Stimulated activated naive B cell treated with anti-CD40 and anti-IgM and Interleukin-4, amounts not matched to agents 10 μg/mL and 1 μg/mL and 100 μg/mL, for 72 hours (primary cell): ENCODE results near the gene SCAMP5.

ENCODE experiments used
- ATAC-seq, 2 donors: fragments of 150-1000 bp; cut with Tn5 transposase; replicated peaks; 2 replicates each; pipeline ENCODE4 v1.10.0; 2021; ENCODE audit warnings: moderate library complexity in 1 of 2
- DNase-seq: peaks from one replicate; pipeline ENCODE4 v3.0.0; 2021
- H3K27ac Mint-ChIP-seq: one replicate; pipeline ENCODE4 v1.8.0; 2022; ENCODE audit warnings: mild to moderate bottlenecking, mixed read lengths
- H3K27me3 Mint-ChIP-seq, 2 donors: one replicate each; pipeline ENCODE4 v1.8.0; 2022; ENCODE audit warnings: mixed read lengths in 2 of 2
- H3K36me3 Mint-ChIP-seq, 2 donors: one replicate each; pipeline ENCODE4 v1.8.0; 2022; ENCODE audit warnings: mixed read lengths in 2 of 2, mild to moderate bottlenecking in 1 of 2
- H3K4me1 Mint-ChIP-seq, 2 donors: one replicate each; pipeline ENCODE4 v1.8.0; 2022; ENCODE audit warnings: mixed read lengths in 2 of 2, mild to moderate bottlenecking in 1 of 2
- H3K4me3 Mint-ChIP-seq, 2 donors: one replicate each; pipeline ENCODE4 v1.8.0; 2022; ENCODE audit warnings: mild to moderate bottlenecking in 2 of 2, mixed read lengths in 2 of 2, moderate library complexity in 1 of 2
- H3K9me3 Mint-ChIP-seq, 2 donors: one replicate each; pipeline ENCODE4 v1.8.0; 2022; ENCODE audit warnings: mixed read lengths in 2 of 2, mild to moderate bottlenecking in 1 of 2

Gene SCAMP5

GRCh38 chr15:75022783-75023180 lies 27.4 kb downstream of the SCAMP5 start:
- peaks cover 9 to 34% of the 10 kb centered on the region in 2 donors for H3K4me1 Mint-ChIP-seq
- peak overlapping the region; percentile 19 to 98 for H3K4me3 Mint-ChIP-seq
- peaks cover 2 to 20% of the 10 kb centered on the region in 2 donors for H3K36me3 Mint-ChIP-seq
- ATAC-seq (no peak), DNase-seq (no peak)
- no peaks in the 10 kb centered on the region for H3K9me3 Mint-ChIP-seq
- H3K27me3 Mint-ChIP-seq, result peaks cover 41 to 48% of the 10 kb centered on the region in 2 donors
- H3K27ac Mint-ChIP-seq, result no peak overlapping the region

DNA sequence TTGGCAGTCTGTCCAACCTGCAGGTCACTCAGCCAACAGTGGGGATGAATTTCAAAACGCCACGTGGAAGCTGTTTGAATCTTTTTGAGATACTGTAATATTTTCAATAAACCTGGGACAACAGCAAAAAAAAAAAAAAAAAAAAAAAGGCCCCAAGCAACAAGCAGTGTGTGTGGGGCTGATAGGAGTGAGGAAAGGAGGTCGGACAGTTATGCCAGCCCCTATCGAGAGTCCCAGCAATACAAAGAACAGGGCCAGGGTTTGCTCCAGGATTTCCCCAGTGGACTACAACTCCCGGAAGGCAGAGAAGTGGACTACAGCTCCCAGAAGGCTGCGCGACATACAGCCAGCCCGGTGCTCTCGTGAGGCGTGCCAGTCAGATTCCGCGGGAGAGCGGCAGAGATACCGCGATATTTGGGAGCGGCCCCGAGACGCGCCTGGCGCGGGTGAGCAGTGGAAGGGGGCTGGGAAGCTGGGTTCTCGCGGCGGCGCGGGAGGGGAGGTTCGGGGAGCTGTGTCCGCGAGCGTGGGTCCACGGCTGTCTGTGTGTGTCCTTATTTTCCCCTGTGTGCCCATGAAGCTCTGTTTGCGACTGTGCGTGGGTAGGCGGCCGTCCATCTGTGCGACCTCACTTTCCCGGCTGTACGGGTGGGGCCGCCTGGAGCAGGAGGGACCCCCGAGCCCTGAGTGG lies 28.0 kb downstream of the SCAMP5 start, which contains the start of gene PPCDC:
Gene PPCDC, plus strand, starts transcription at position 410 of the 691 bp plus-strand sequence. CDS start 4,729 bp downstream, outside the sequence.
- H3K4me3 Mint-ChIP-seq, result peak within 1 kb of the TSS; percentile 95 to 98
- ATAC-seq (peak; percentile 100), DNase-seq (peak; percentile 95)
- H3K9me3 Mint-ChIP-seq, result no peaks in the 10 kb centered on the region
- H3K4me1 Mint-ChIP-seq, result peaks cover 7 to 34% of the 10 kb centered on the region in 2 donors
- H3K27me3 Mint-ChIP-seq, result peaks cover 40 to 46% of the 10 kb centered on the region in 2 donors
- H3K27ac Mint-ChIP-seq, result peak within 1 kb of the TSS; percentile 95
- peaks cover 2 to 23% of the 10 kb centered on the region in 2 donors for H3K36me3 Mint-ChIP-seq

DNA sequence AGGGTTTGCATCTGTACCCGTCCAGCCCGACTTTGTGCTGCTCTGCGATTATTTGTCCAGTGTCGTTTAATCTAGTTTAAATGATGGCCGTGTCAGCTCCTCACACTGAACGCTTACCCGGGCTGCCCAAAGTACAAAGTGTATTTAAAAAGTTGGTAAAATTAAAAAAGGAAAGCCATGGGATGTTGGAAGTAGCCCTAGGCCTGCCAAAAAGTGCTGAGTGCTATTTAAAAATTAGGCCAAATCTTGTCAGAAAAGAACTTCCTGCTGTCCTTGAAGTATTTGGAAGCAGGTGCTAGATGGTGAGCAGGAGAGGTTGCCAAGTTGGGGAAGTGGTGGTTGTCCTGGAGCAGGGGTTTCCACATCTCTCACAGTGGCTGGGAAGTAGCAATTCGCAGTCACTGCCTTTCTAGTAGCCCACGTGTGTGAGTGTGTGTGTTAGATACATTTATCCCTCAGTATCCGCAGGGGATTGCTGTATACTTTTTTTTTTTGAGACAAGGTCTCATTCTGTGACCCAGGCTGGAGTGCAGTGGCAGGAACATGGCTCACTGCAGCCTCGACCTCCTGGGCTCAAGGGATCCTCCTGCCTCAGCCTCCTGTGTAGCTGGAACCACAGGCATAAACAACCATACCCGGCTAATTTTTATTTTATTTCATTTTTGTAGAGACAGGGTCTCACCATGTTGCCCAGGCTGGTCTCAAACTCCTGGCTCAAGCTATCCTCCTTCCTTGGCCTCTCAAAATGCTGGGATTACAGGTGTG lies 28.7 kb downstream of the SCAMP5 start:
- Mint-ChIP-seq H3K27me3 (peaks cover 33 to 40% of the 10 kb centered on the region in 2 donors), H3K36me3 (peaks cover 3 to 29% of the 10 kb centered on the region in 2 donors), H3K9me3 (no peaks in the 10 kb centered on the region), H3K27ac (peak overlapping the region; percentile 95), H3K4me3 (peak overlapping the region; percentile 95 to 98), H3K4me1 (peaks cover 4 to 31% of the 10 kb centered on the region in 2 donors)
- peak; percentile 28 to 34 for ATAC-seq
- no peak for DNase-seq

- no peak overlapping the region for H3K27ac Mint-ChIP-seq
- ATAC-seq, result no peak
- H3K27me3 Mint-ChIP-seq, result peaks cover 23 to 30% of the 10 kb centered on the region in 2 donors
- peaks cover 9 to 34% of the 10 kb centered on the region in 2 donors for H3K36me3 Mint-ChIP-seq
- H3K9me3 Mint-ChIP-seq, result no peaks in the 10 kb centered on the region
- H3K4me3 Mint-ChIP-seq, result peak overlapping the region; percentile 55 to 95
- H3K4me1 Mint-ChIP-seq, result peaks cover 9 to 32% of the 10 kb centered on the region in 2 donors
- no peak for DNase-seq
These were observed 29.7 kb downstream of the SCAMP5 start for GRCh38 chr15:75025107-75025506.

DNA sequence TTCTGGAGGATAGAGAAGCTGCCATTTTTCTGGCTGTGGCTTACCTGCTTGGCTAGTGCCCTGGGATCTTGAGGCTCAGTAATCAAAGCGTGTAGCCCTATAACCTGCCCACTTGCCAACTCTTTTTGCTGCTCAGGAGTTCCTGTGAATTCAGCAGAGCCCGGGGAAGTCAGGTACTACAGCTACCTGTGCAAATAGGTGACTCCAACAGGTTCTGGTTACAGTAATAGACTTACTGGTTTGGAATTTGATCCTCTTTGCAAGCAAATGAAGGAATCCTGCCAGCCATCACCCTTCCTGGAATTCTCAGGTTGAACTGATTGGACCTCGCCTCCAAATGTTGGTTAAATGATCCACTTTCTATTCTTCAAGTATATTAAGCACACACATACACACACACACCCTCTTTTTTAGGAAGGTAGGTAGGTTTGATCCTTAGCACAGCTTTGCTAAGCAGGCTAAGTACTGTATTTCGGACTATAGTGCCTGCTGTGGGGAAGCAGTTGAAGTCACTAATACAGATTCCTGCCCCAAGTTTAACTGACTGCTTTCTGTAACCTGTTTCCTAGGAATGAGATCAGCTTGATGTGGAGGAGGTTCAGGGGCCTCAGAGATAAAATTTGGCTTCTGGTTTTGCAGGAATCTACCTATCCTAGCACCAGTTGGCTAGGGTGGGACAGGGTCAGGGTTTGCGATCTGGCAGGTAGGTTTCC lies 30.3 kb downstream of the SCAMP5 start:
- H3K27ac Mint-ChIP-seq, result no peak overlapping the region
- no peak for ATAC-seq

DNA sequence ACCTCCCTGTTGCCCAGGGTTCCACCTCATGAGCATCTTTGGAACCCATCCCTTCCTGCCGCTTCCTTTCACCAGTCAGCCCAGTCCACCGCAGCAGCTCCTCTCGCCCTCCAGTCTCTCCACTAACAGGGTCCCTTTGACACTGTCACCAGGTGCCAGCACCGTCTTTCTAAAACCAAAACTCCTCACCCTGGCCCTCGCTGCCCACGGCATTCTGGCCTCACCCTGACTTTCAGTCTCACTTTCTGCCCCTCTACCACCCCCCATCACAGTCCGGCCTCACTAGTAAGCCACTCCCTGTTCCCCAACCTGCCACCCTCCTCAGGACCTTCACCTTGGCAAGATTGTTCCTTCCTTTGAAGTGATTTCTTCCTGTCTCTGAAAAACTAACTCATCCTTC lies 32.2 kb downstream of the SCAMP5 start:
- no peak overlapping the region for H3K27ac Mint-ChIP-seq

More for the DNA sequence above, 30.3 kb downstream of the SCAMP5 start:
- DNase-seq, result no peak
- Mint-ChIP-seq H3K4me1 (peaks cover 14 to 37% of the 10 kb centered on the region in 2 donors), H3K36me3 (peaks cover 12 to 39% of the 10 kb centered on the region in 2 donors), H3K9me3 (no peaks in the 10 kb centered on the region), H3K4me3 (no peak overlapping the region), H3K27me3 (peaks cover 19 to 24% of the 10 kb centered on the region in 2 donors)

GRCh38 chr15:75028991-75029377 lies 33.6 kb downstream of the SCAMP5 start:
- Mint-ChIP-seq H3K27me3 (peaks cover 10% of the 10 kb centered on the region in 2 donors), H3K27ac (peak overlapping the region; percentile 75), H3K36me3 (peaks cover 18 to 54% of the 10 kb centered on the region in 2 donors), H3K4me1 (peaks cover 31 to 56% of the 10 kb centered on the region in 2 donors), H3K9me3 (no peaks in the 10 kb centered on the region), H3K4me3 (no peak overlapping the region)
- DNase-seq, result no peak
- peak; percentile 13 to 17 for ATAC-seq

More for the DNA sequence above, 32.2 kb downstream of the SCAMP5 start:
- Mint-ChIP-seq H3K4me3 (no peak overlapping the region), H3K27me3 (peaks cover 6 to 10% of the 10 kb centered on the region in 2 donors), H3K4me1 (peaks cover 24 to 55% of the 10 kb centered on the region in 2 donors), H3K36me3 (peaks cover 15 to 49% of the 10 kb centered on the region in 2 donors), H3K9me3 (no peaks in the 10 kb centered on the region)
- ATAC-seq, result no peak
- no peak for DNase-seq

- DNase-seq (peak; percentile 78), ATAC-seq (peak; percentile 86 to 90)
- Mint-ChIP-seq H3K27me3 (peaks cover 10% of the 10 kb centered on the region in 2 donors), H3K36me3 (peaks cover 18 to 55% of the 10 kb centered on the region in 2 donors), H3K4me1 (peaks cover 34 to 56% of the 10 kb centered on the region in 2 donors), H3K27ac (peak overlapping the region; percentile 75), H3K4me3 (peak overlapping the region; percentile 71 to 75), H3K9me3 (no peaks in the 10 kb centered on the region)
These were observed 34.1 kb downstream of the SCAMP5 start for GRCh38 chr15:75029378-75030022.

- Mint-ChIP-seq H3K4me1 (peaks cover 36 to 53% of the 10 kb centered on the region in 2 donors), H3K27ac (peak overlapping the region; percentile 31), H3K4me3 (no peak overlapping the region), H3K9me3 (no peaks in the 10 kb centered on the region), H3K36me3 (peaks cover 19 to 55% of the 10 kb centered on the region in 2 donors), H3K27me3 (peaks cover 10% of the 10 kb centered on the region in 2 donors)
- DNase-seq (no peak), ATAC-seq (no peak)
These were observed 34.7 kb downstream of the SCAMP5 start for GRCh38 chr15:75030023-75030413.

DNA sequence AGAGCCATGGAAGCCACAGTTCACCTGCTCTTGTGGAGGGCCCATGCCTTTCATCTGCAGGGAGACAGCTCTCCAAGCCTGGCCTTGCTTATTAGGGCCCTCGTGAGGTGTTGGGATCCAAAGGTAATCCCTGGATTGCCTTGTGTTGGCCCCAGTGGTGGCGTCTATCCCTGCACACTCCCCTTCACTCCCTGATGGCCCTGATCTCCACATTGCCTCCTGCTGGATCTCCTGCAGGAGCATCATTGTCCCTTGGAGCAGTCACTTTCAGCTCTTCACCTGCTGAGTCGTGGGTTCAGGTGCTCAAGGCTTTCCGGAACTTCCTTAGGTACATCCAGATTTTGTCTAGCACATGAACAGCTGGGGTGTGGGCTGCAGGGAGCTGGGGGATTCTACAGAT lies 35.1 kb downstream of the SCAMP5 start:
- H3K27ac Mint-ChIP-seq, result peak overlapping the region; percentile 31
- H3K4me1 Mint-ChIP-seq, result peaks cover 36 to 49% of the 10 kb centered on the region in 2 donors
- no peak overlapping the region for H3K4me3 Mint-ChIP-seq

GRCh38 chr15:75031848-75032247 lies 36.5 kb downstream of the SCAMP5 start:
- H3K27me3 Mint-ChIP-seq, result peaks cover 10% of the 10 kb centered on the region in 2 donors
- DNase-seq, result no peak
- H3K4me1 Mint-ChIP-seq, result peaks cover 38 to 48% of the 10 kb centered on the region in 2 donors
- peak overlapping the region; percentile 20 for H3K27ac Mint-ChIP-seq
- H3K4me3 Mint-ChIP-seq, result no peak overlapping the region
- H3K36me3 Mint-ChIP-seq, result peaks cover 26 to 54% of the 10 kb centered on the region in 2 donors
- ATAC-seq, result no peak
- no peaks in the 10 kb centered on the region for H3K9me3 Mint-ChIP-seq

More for the DNA sequence above, 35.1 kb downstream of the SCAMP5 start:
- peaks cover 10% of the 10 kb centered on the region in 2 donors for H3K27me3 Mint-ChIP-seq
- ATAC-seq (no peak), DNase-seq (no peak)
- no peaks in the 10 kb centered on the region for H3K9me3 Mint-ChIP-seq
- H3K36me3 Mint-ChIP-seq, result peaks cover 21 to 55% of the 10 kb centered on the region in 2 donors

DNA sequence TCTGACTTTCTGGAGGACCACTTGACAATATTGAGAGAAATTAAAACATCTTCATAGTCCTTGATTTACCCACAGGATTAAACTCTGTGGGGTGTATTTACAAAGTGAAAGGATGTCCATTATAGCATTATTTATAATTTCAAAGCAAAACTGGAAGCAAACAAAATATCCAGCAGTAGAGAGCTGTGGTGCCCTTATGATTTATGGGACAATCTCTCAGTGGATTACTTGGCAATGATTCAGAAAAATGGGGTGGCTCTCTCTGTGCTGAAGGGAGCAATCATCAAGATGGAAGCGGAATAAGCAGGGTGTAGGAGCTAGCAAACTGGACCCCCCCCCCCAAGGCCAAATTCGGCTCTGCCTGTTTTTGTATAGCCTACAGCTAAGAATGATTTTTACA lies 37.0 kb downstream of the SCAMP5 start:
- Mint-ChIP-seq H3K36me3 (peaks cover 30 to 54% of the 10 kb centered on the region in 2 donors), H3K9me3 (no peaks in the 10 kb centered on the region), H3K27ac (peak overlapping the region; percentile 20), H3K27me3 (peaks cover 8 to 10% of the 10 kb centered on the region in 2 donors), H3K4me3 (no peak overlapping the region), H3K4me1 (peaks cover 42 to 53% of the 10 kb centered on the region in 2 donors)
- ATAC-seq (no peak), DNase-seq (no peak)

GRCh38 chr15:75033809-75034208 lies 38.4 kb downstream of the SCAMP5 start:
- ATAC-seq, result peak; percentile 55 to 64
- Mint-ChIP-seq H3K9me3 (no peaks in the 10 kb centered on the region), H3K27ac (peak overlapping the region; percentile 39), H3K4me1 (peaks cover 49 to 67% of the 10 kb centered on the region in 2 donors), H3K4me3 (peak overlapping the region in 1 of 2 donors; percentile 23), H3K27me3 (peaks cover 0 to 3% of the 10 kb centered on the region in 2 donors), H3K36me3 (peaks cover 38 to 51% of the 10 kb centered on the region in 2 donors)
- no peak for DNase-seq
